EL (cell line): ENCODE data around the gene NEK4.
"Not testable (repeated sequence)": the region's sequence is repeated elsewhere in the genome, so short reads cannot be mapped to it uniquely, and the experiment has no call there.

Experiments
- DNase-seq: peaks from one replicate; pipeline ENCODE4 v3.0.0-alpha.2; 2016

Gene NEK4

GRCh38 chr3:52695798-52696671 is 74.7 kb downstream of the NEK4 start:
- no peak for DNase-seq

- no peak for DNase-seq
Measured at GRCh38 chr3:52694528-52695189, 76.1 kb downstream of the NEK4 start.

- DNase-seq, result no peak
Measured at GRCh38 chr3:52693071-52693470, 77.7 kb downstream of the NEK4 start.

- DNase-seq, result no peak
Measured at GRCh38 chr3:52690560-52690959, 80.2 kb downstream of the NEK4 start.

- no peak for DNase-seq
Measured at GRCh38 chr3:52689151-52689550, 81.6 kb downstream of the NEK4 start.

GRCh38 chr3:52688266-52688665 is 82.5 kb downstream of the NEK4 start:
- no peak for DNase-seq

GRCh38 chr3:52685709-52686691 is 84.7 kb downstream of the NEK4 start, which contains the start of the genes GNL3 and PBRM1:
GNL3 (plus strand) TSS chr3:52686032; CDS start chr3:52686093, 61 bp downstream.
PBRM1 (minus strand) TSS chr3:52685913.
- DNase-seq, result peak; percentile 94

GRCh38 chr3:52685285-52685708 is 85.4 kb downstream of the NEK4 start:
- DNase-seq, result peak; percentile 79

- no peak for DNase-seq
Measured at GRCh38 chr3:52684184-52684583, 86.6 kb downstream of the NEK4 start.

- DNase-seq, result no peak
Measured at GRCh38 chr3:52683611-52684010, 87.1 kb downstream of the NEK4 start.

GRCh38 chr3:52682016-52682415 is 88.7 kb downstream of the NEK4 start:
- DNase-seq, result peak; percentile 79

GRCh38 chr3:52681596-52681995 is 89.1 kb downstream of the NEK4 start:
- DNase-seq, result no peak

- DNase-seq, result no peak
Measured at GRCh38 chr3:52679811-52680210, 90.9 kb downstream of the NEK4 start.

GRCh38 chr3:52679199-52679538 is 91.6 kb downstream of the NEK4 start:
- no peak for DNase-seq

GRCh38 chr3:52678265-52679198 is 92.2 kb downstream of the NEK4 start:
- no peak for DNase-seq

GRCh38 chr3:52676201-52676600 is 94.5 kb downstream of the NEK4 start:
- DNase-seq, result not testable (repeated sequence)

GRCh38 chr3:52671676-52672075 is 99.1 kb downstream of the NEK4 start:
- no peak for DNase-seq

GRCh38 chr3:52670621-52671521 is 99.9 kb downstream of the NEK4 start:
- DNase-seq, result peak; percentile 99

- DNase-seq, result no peak
Measured at GRCh38 chr3:52663098-52663497, 107.6 kb downstream of the NEK4 start.

- DNase-seq, result no peak
Measured at GRCh38 chr3:52660046-52660445, 110.7 kb downstream of the NEK4 start.
